Heart left ventricle (tissue), 16 donors: ENCODE data around the gene HIVEP1. TPM values are rescaled to one million over a fixed set of nuclear protein-coding genes. Genes with fewer than 3 reads are reported as not detected.
A peak's percentile ranks its signal among the peaks of the same experiment; 100 is the strongest.

Experiments used
- ATAC-seq, 4 donors: fragments of 200-7000 bp; cut with Tn5 transposase; one replicate each; pipeline ENCODE4 v1.9.1; 2020 to 2022; ENCODE audit warnings: moderate library complexity in 4 of 4, mild to moderate bottlenecking in 3 of 4, moderate number of reproducible peaks in 1 of 4
- DNase-seq, 5 donors: peaks; one replicate each; pipeline ENCODE4 v3.0.0-alpha.2; 2020
- H3K27ac ChIP-seq, 12 donors: fragments of 200-600 bp; sonication (generic) in 4 of 12; one replicate each; pipeline versions ENCODE4 v1.5.0 to v1.8.0; 2016 to 2022; ENCODE audit warnings: mild to moderate bottlenecking in 2 of 12
- H3K27me3 ChIP-seq, 9 donors: fragments of 200-600 bp; sonication (generic) in 2 of 9; one replicate each; pipeline versions ENCODE4 v1.5.1 to v1.8.0; 2016 to 2022; ENCODE audit warnings: mild to moderate bottlenecking in 3 of 9
- H3K36me3 ChIP-seq, 9 donors: fragments of 200-600 bp; sonication (generic) in 2 of 9; one replicate each; pipeline versions ENCODE4 v1.5.0 to v1.8.0; 2018 to 2022; ENCODE audit warnings: mild to moderate bottlenecking in 2 of 9
- H3K4me1 ChIP-seq, 12 donors: fragments of 200-600 bp; sonication (generic) in 4 of 12; one replicate each; pipeline versions ENCODE4 v1.5.0 to v1.8.0; 2016 to 2022; ENCODE audit warnings: mild to moderate bottlenecking in 3 of 12
- H3K4me3 ChIP-seq, 12 donors: fragments of 200-600 bp; sonication (generic) in 4 of 12; one replicate each; pipeline versions ENCODE4 v1.5.0 to v1.8.0; 2017 to 2022; ENCODE audit warnings: mild to moderate bottlenecking in 9 of 12, moderate library complexity in 4 of 12
- H3K9me3 ChIP-seq, 12 donors: fragments of 200-600 bp; sonication (generic) in 4 of 12; one replicate each; pipeline versions ENCODE4 v1.5.0 to v1.8.0; 2016 to 2022; ENCODE audit warnings: mild to moderate bottlenecking in 1 of 12
- CTCF ChIP-seq, 12 donors: fragments of 200-600 bp; sonication (generic) in 4 of 12; IDR thresholded peaks; one replicate each; pipeline versions ENCODE4 v1.5.0 to v1.8.0; 2018 to 2022; ENCODE audit warnings: antibody characterized with exemption in 12 of 12, mild to moderate bottlenecking in 5 of 12
- POLR2A ChIP-seq, 2 donors: fragments of 450-650 bp; IDR thresholded peaks; one replicate each; pipeline ENCODE4 v1.6.1; 2017; ENCODE audit warnings: antibody characterized with exemption in 2 of 2, mild to moderate bottlenecking in 2 of 2, moderate library complexity in 2 of 2
- WGBS, 4 donors: extraction: QIAGEN DNeasy Blood & Tissue Kit in 2 of 4; methylation state at CpG; one replicate each; pipeline versions ENCODE4 v1.1.5 to v1.1.7; 2013 to 2018; 5-methylcytosine and 5-hydroxymethylcytosine counted together
- intact Hi-C, 10 donors: fragments of 100-400 bp; cut with DNase I; formaldehyde crosslinking; loops; one replicate each; pipeline versions ENCODE4 v1.11.1 to v1.14.2; 2022
- polyA plus RNA-seq, 2 donors: library from polyadenylated mRNA; stranded (reverse); fragments of 200-250 nt; gene quantifications; one replicate each; pipeline ENCODE4 v1.2.3, GENCODE V29; 2013
- total RNA-seq, 9 donors: library from RNA; depleted of rRNA in 2 of 9; stranded (reverse); fragments of >200 nt in 2 of 9; fragmentation: NEBNext Ultra II Directional in 3 of 9; extraction: Animal tissue kit (Norgen Biotek cat#: 25700) in 3 of 9; gene quantifications; one replicate each; pipeline versions ENCODE4 v1.1.0 to v1.2.4, GENCODE V29; 2016 to 2023
- donor health status: ischemic (EF 13 %, LVEDD 7.1; RV severe dilation, severe dysfunction).
- donor health status: healthy with polysubstance abuse.
- donor health status: DM: no; HTN: yes; CAD: no.
- donor health status: DM: no; HTN: no; CAD: no.
- donor health status: ischemic (EF 25% LVEDD 6.9; RV normal size, moderate dysfunction).
- donor health status: ischemic (EF 25% LVEDD 5.7; RV mildly dilated, moderate dysfunction).
- donor health status: healthy.
- donor health status: DM: yes; HTN: yes; CAD: no.
- donor health status: ischemic (EF 35%, LVEDD 5.7; RV mildly dilated, moderate dysfunction).
- donor health status: nonischemic (EF 11% LVEDD 7.7; RV severe dilation, severe dysfunction).
- donor health status: DM: yes; HTN: yes; CAD: no.
- donor health status: PGD.
- donor health status: ischemic (EF 29% LVEDD 5.4; RV normal size, mild dysfunction).
- donor health status: nonischemic (EF 23%, LVEDD 6.1; RV moderate dilation, normal function).

Gene HIVEP1
- total and polyA plus RNA-seq, 11 donors: 3.5 to 22.8 (median 12.5) TPM

GRCh38 chr6:12134991-12135390 lies 122.9 kb downstream of the HIVEP1 start:
- DNase-seq: no peak
- WGBS, 4 donors: 88 to 96% (median 92%) methylated on average over 2 of the region's 2 CpGs
- Histone ChIP-seq H3K36me3 (peaks cover 0 to 39% (median 14%) of the 10 kb centered on the region in 9 donors), H3K27ac (no peak overlapping the region), H3K4me3 (no peak overlapping the region), H3K27me3 (no peaks in the 10 kb centered on the region), H3K4me1 (peaks cover 0 to 28% (median 5%) of the 10 kb centered on the region in 12 donors), H3K9me3 (no peaks in the 10 kb centered on the region)
- intact Hi-C loops: loop anchor here in 1 of 10 donors (2.0 kb wide), 1 partner anchor 18 kb away; no protein-coding TSS in a partner anchor
- TF ChIP-seq CTCF (IDR thresholded peaks at IDR 0.05) (no peak), POLR2A (IDR thresholded peaks at IDR 0.05) (no peak)
- ATAC-seq: no peak

- Histone ChIP-seq H3K4me1 (peaks cover 0 to 25% (median 5%) of the 10 kb centered on the region in 12 donors), H3K4me3 (no peak overlapping the region), H3K27me3 (no peaks in the 10 kb centered on the region), H3K9me3 (no peaks in the 10 kb centered on the region), H3K36me3 (peaks cover 0 to 42% (median 20%) of the 10 kb centered on the region in 9 donors), H3K27ac (no peak overlapping the region)
- TF ChIP-seq POLR2A (IDR thresholded peaks at IDR 0.05): no peak
- no peak for TF ChIP-seq CTCF (IDR thresholded peaks at IDR 0.05)
- WGBS, 4 donors: 90 to 95% (median 92%) methylated on average over 4 of the region's 4 CpGs
- intact Hi-C loops: no loop called here
- DNase-seq (no peak), ATAC-seq (no peak)
These were observed 124.8 kb downstream of the HIVEP1 start for GRCh38 chr6:12136905-12137304.

- DNase-seq (peak in 4 of 5 donors; percentile 37 to 62 (median 46)), ATAC-seq (peak in 3 of 4 donors; percentile 58 to 63 (median 63))
- peaks cover 0 to 42% (median 20%) of the 10 kb centered on the region in 9 donors for H3K36me3 ChIP-seq
- no peak for TF ChIP-seq POLR2A (IDR thresholded peaks at IDR 0.05)
- no peak for TF ChIP-seq CTCF (IDR thresholded peaks at IDR 0.05)
- H3K27me3 ChIP-seq: no peaks in the 10 kb centered on the region
- H3K27ac ChIP-seq: no peak overlapping the region
- intact Hi-C loops: no loop called here
- no peaks in the 10 kb centered on the region for H3K9me3 ChIP-seq
- 84 to 85% (median 85%) methylated on average over 1 of the region's 1 CpG for WGBS, 4 donors
- no peak overlapping the region for H3K4me3 ChIP-seq
- H3K4me1 ChIP-seq: peaks cover 0 to 20% (median 5%) of the 10 kb centered on the region in 12 donors
These were observed 125.4 kb downstream of the HIVEP1 start for GRCh38 chr6:12137480-12137879.

- H3K9me3 ChIP-seq: peaks cover 0 to 2% (median 0%) of the 10 kb centered on the region in 12 donors
- H3K27ac ChIP-seq: no peak overlapping the region
- peaks cover 0 to 42% (median 20%) of the 10 kb centered on the region in 9 donors for H3K36me3 ChIP-seq
- DNase-seq (no peak), ATAC-seq (peak in 1 of 4 donors; percentile 46)
- intact Hi-C loops: no loop called here
- H3K27me3 ChIP-seq: no peaks in the 10 kb centered on the region
- TF ChIP-seq CTCF (IDR thresholded peaks at IDR 0.05) (no peak), POLR2A (IDR thresholded peaks at IDR 0.05) (no peak)
- H3K4me1 ChIP-seq: peaks cover 0 to 14% (median 5%) of the 10 kb centered on the region in 12 donors
- no peak overlapping the region for H3K4me3 ChIP-seq
- 87 to 100% (median 93%) methylated on average over 1 of the region's 1 CpG for WGBS, 4 donors
These were observed 126.3 kb downstream of the HIVEP1 start for GRCh38 chr6:12138381-12138780.
